Gastroesophageal sphincter (tissue), 3 donors: ENCODE results near the gene CRYBA4.

ENCODE experiments used
- CTCF ChIP-seq, 4 experiments: fragments of 200-600 bp in 2 of 4; fragments of 450-650 bp in 2 of 4; sonication (generic) in 1 of 4; IDR thresholded peaks; one replicate each; pipeline ENCODE4 v1.5.1; 2017 to 2019; ENCODE audit warnings: antibody characterized with exemption in 4 of 4, mild to moderate bottlenecking in 2 of 4, moderate library complexity in 2 of 4
- POLR2A ChIP-seq, 2 donors: fragments of 450-650 bp; IDR thresholded peaks; one replicate each; pipeline ENCODE4 v1.6.1; 2017; ENCODE audit warnings: antibody characterized with exemption in 2 of 2, mild to moderate bottlenecking in 2 of 2, moderate library complexity in 1 of 2

- TF ChIP-seq CTCF (IDR thresholded peaks at IDR 0.05) (no peak), POLR2A (IDR thresholded peaks at IDR 0.05) (no peak)
These were observed 24.3 kb upstream of the CRYBA4 start for GRCh38 chr22:26597480-26597879.
